Stimulated activated CD4-positive, alpha-beta T cell treated with anti-CD3 and anti-CD28 coated beads, Interleukin-12 subunit alpha, Interleukin-12 subunit beta, amount 100 ng/mL, for 48 hours (primary cell): ENCODE data around the gene ING4.

ENCODE experiments used
- DNase-seq, 3 donors: peaks; one replicate each; pipeline ENCODE4 v3.0.0-alpha.2; 2020; ENCODE audit warnings: low read depth in 2 of 3, low spot score in 1 of 3

ING4 gene

GRCh38 chr12:6607751-6608591 lies 54.9 kb downstream of the ING4 start:
- DNase-seq = peak in 2 of 3 donors; percentile 51 to 53

- peak in 1 of 3 donors; percentile 47 for DNase-seq
Observed at GRCh38 chr12:6606331-6607131, 56.4 kb downstream of the ING4 start.

GRCh38 chr12:6605421-6606330 lies 57.2 kb downstream of the ING4 start:
- peak in 2 of 3 donors; percentile 23 to 31 for DNase-seq

- DNase-seq = no peak
Observed at GRCh38 chr12:6604259-6605029, 58.5 kb downstream of the ING4 start.

GRCh38 chr12:6603095-6603567 lies 59.8 kb downstream of the ING4 start:
- no peak for DNase-seq

- DNase-seq = no peak
Observed at GRCh38 chr12:6602526-6602925, 60.4 kb downstream of the ING4 start.
